Testis (tissue), 3 donors: ENCODE results near the gene TMEM8B. TPM values are rescaled to one million over a fixed set of nuclear protein-coding genes. Genes with fewer than 3 reads are reported as not detected.

Experiments
- DNase-seq: peaks from one replicate; pipeline ENCODE4 v3.0.0-alpha.2; 2019
- H3K27ac ChIP-seq, 2 donors: fragments of 200-600 bp; sonication (generic); one replicate each; pipeline ENCODE4 v1.5.1; 2019
- H3K27me3 ChIP-seq: fragments of 200-600 bp; sonication (generic); one replicate; pipeline ENCODE4 v1.5.1; 2019
- H3K36me3 ChIP-seq: fragments of 200-600 bp; sonication (generic); one replicate; pipeline ENCODE4 v1.5.1; 2017; ENCODE audit warnings: low read depth; ENCODE audit errors: missing control alignments
- H3K4me1 ChIP-seq: fragments of 200-600 bp; sonication (generic); one replicate; pipeline ENCODE4 v1.5.1; 2019
- H3K4me3 ChIP-seq, 2 donors: fragments of 200-600 bp; sonication (generic); one replicate each; pipeline ENCODE4 v1.5.1; 2017 to 2019
- H3K9me3 ChIP-seq: fragments of 200-600 bp; sonication (generic); one replicate; pipeline ENCODE4 v1.5.1; 2017
- CTCF ChIP-seq, 3 experiments: fragments of 450-650 bp in 2 of 3; fragments of 200-600 bp in 1 of 3; sonication (generic) in 1 of 3; IDR thresholded peaks; one replicate each; pipeline ENCODE4 v1.5.1; 2016 to 2019; ENCODE audit warnings: antibody characterized with exemption in 3 of 3, mild to moderate bottlenecking in 2 of 3, moderate library complexity in 1 of 3
- POLR2A ChIP-seq: fragments of 450-650 bp; IDR thresholded peaks from one replicate; pipeline ENCODE4 v1.6.1; 2017; ENCODE audit warnings: antibody characterized with exemption, mild to moderate bottlenecking, moderate library complexity
- WGBS, 2 donors: methylation state at CpG; one replicate each; pipeline ENCODE4 v1.1.5; 2018; 5-methylcytosine and 5-hydroxymethylcytosine counted together
- intact Hi-C: fragments of 100-400 bp; cut with DNase I; formaldehyde crosslinking; loops from one replicate; pipeline ENCODE4 v1.15.1; 2023; ENCODE audit warnings: low total_unique reads
- polyA plus RNA-seq: library from polyadenylated mRNA; stranded (reverse); fragments of 350-450 nt; fragmentation: Illumina TruSeq; extraction: RNeasy Lipid Tissue Mini Kit (QIAGEN cat#74804); gene quantifications from one replicate; pipeline ENCODE4 v1.2.3, GENCODE V29; 2014; ENCODE audit warnings: low read depth, low replicate concordance; ENCODE audit not compliant: insufficient read depth
- total RNA-seq, 2 donors: library from RNA; depleted of rRNA; stranded (reverse); fragments of >200 nt; gene quantifications; one replicate each; pipeline ENCODE4 v1.2.3, GENCODE V29; 2016

Gene TMEM8B
- total and polyA plus RNA-seq, 3 donors from 2014 or later = 22.2 to 24.6 (median 24.5) TPM

GRCh38 chr9:35868933-35869332, 39.9 kb downstream of the TMEM8B start:
- Histone ChIP-seq H3K4me1 (no peaks in the 10 kb centered on the region), H3K27me3 (no peaks in the 10 kb centered on the region), H3K36me3 (no peaks in the 10 kb centered on the region), H3K9me3 (no peaks in the 10 kb centered on the region), H3K4me3 (no peak overlapping the region), H3K27ac (no peak overlapping the region)
- DNase-seq = no peak
- intact Hi-C loops = no loop called here
- WGBS, 2 donors = 84 to 90% methylated on average over 2 of the region's 2 CpGs
- TF ChIP-seq CTCF (IDR thresholded peaks at IDR 0.05) (no peak), POLR2A (no peak)

GRCh38 chr9:35869621-35870216, 40.7 kb downstream of the TMEM8B start:
- Histone ChIP-seq H3K9me3 (no peaks in the 10 kb centered on the region), H3K36me3 (no peaks in the 10 kb centered on the region), H3K4me3 (no peak overlapping the region), H3K27me3 (no peaks in the 10 kb centered on the region), H3K4me1 (no peaks in the 10 kb centered on the region), H3K27ac (no peak overlapping the region)
- DNase-seq = no peak
- 90 to 95% methylated on average over 12 to 18 of the region's 19 CpGs for WGBS, 2 donors
- intact Hi-C loops = no loop called here
- TF ChIP-seq CTCF (IDR thresholded peaks at IDR 0.05) (no peak), POLR2A (no peak)

- no peak for DNase-seq
Observed at GRCh38 chr9:35870351-35870923, 41.4 kb downstream of the TMEM8B start, which contains the start of gene OR13J1. OR13J1 (minus strand) TSS chr9:35870401; CDS start chr9:35870401, 0 bp downstream.

GRCh38 chr9:35871545-35871944, 42.5 kb downstream of the TMEM8B start:
- no peak for DNase-seq
- WGBS, 2 donors = 87 to 93% methylated on average over 3 of the region's 3 CpGs
- intact Hi-C loops = no loop called here
- Histone ChIP-seq H3K4me1 (no peaks in the 10 kb centered on the region), H3K36me3 (no peaks in the 10 kb centered on the region), H3K9me3 (no peaks in the 10 kb centered on the region), H3K4me3 (no peak overlapping the region), H3K27me3 (no peaks in the 10 kb centered on the region), H3K27ac (no peak overlapping the region)
- TF ChIP-seq POLR2A (no peak), CTCF (IDR thresholded peaks at IDR 0.05) (no peak)

More at GRCh38 chr9:35870351-35870923, 41.4 kb downstream of the TMEM8B start, which contains the start of gene OR13J1:
- Histone ChIP-seq H3K27me3 (no peaks in the 10 kb centered on the region), H3K4me3 (no peak within 1 kb of the TSS), H3K9me3 (no peaks in the 10 kb centered on the region), H3K4me1 (no peaks in the 10 kb centered on the region), H3K36me3 (no peaks in the 10 kb centered on the region), H3K27ac (no peak within 1 kb of the TSS)
- TF ChIP-seq CTCF (IDR thresholded peaks at IDR 0.05) = no peak
- TF ChIP-seq POLR2A = no peak
- intact Hi-C loops = no loop called here
- WGBS, 2 donors = 84 to 93% methylated on average over 8 of the region's 8 CpGs

- WGBS, 2 donors = 75 to 82% methylated on average over 3 of the region's 3 CpGs
- TF ChIP-seq CTCF (IDR thresholded peaks at IDR 0.05) (no peak), POLR2A (no peak)
- Histone ChIP-seq H3K27ac (no peak overlapping the region), H3K4me3 (no peak overlapping the region), H3K4me1 (no peaks in the 10 kb centered on the region), H3K27me3 (no peaks in the 10 kb centered on the region), H3K9me3 (no peaks in the 10 kb centered on the region), H3K36me3 (no peaks in the 10 kb centered on the region)
- no peak for DNase-seq
- intact Hi-C loops = no loop called here
Observed at GRCh38 chr9:35872505-35872904, 43.5 kb downstream of the TMEM8B start.
